HG03066 (cell line): ENCODE measurements around the gene HOXB13.

Experiments used
- ATAC-seq: cut with Tn5 transposase; IDR thresholded peaks from one replicate; pipeline ENCODE4 v1.9.1; 2021; ENCODE audit warnings: low read depth; ENCODE audit not compliant: unreplicated experiment

Gene HOXB13

DNA sequence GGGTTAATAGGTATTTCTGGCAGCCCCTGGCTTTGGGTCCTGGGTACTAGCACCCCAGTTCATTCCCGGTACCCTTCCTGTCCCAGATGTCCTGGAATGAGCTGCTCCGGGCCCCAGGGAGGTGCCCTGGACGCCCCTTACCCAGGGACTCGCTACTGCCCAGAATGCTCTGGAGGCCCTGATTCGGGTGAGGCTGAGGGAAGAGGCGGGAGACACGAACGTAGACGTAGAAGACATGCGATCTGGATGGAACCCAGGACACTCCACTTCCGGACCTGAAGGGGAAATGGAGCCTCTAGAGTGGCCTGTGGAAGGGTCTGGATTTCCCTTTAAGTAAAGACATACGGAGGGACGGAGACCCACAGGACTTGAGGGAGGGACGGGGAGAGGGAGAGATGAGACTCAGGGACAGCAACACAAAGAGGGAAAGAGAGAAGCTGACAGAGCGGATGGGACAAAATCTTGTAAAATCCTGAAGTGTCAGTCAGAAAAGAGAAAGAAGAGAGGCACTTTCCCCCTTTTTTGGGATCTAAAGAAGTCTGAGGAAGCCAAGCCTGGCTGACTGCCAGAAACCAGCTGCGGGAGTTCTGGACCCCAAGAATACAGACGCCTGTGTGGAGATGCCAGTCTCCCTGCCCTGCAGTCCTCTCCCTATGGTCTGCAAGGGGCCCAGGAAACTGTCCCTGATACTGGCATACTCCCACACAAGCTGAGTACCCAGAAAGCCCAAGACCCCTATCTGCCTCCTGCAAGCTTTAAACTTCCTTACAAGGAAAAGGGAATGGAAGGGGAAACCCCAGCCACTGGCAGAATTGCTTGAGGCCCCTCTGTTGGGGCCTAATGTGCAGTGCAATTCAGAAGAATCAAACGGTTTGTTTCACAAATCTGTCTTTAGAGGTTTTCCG, 1.0 kb upstream of the HOXB13 start:
- no peak for ATAC-seq

DNA sequence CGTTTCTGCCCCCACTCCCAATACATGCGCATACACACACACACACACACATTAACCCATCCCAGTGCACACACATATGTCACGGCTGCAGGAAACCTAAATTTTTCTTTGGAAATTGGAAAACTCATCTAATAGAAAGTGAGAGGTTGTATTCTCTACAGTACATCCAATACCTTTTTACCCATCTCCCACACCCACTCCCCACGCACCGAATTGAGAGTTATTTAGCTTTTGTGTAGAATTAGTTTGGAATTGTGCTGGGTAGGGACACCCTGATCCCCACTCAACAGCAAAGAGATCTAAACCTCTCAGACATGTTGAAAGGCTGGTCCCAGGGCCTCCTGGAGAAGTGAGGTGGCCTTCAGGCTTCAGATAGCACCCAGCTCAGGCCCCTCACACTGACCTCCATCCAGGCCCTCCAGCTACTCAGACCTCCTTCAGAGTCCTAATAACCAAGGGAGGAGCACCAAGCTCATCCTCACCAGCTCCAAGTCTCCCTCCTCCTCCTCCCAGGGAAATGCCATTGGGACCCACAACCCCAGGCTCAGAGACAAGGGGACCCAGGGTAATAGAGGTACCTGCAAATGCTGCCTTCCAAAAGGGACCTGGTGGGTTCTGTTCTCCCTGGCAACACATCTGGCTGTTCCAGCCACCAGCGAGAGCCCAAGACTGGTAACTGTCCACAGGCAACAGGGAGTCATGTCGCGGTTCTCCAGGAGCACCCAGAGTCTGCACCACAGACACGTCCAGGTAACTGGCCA, 955 bp downstream of the HOXB13 start:
- ATAC-seq = no peak

DNA sequence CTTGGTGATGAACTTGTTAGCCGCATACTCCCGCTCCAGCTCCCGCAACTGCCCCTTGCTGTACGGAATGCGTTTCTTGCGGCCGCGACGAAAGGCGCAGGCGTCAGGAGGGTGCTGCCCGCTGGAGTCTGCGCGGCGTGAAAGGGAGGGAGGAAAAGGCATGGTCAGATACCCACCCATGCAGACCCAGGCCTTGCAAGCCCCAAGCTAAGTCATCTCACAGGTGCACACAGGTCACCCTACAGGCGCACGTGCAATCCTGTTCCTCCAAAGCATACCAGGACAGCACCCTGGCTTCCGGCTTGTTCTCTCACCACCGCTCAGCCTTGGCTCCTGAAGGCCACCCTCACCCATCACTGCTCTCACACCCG, 1.6 kb downstream of the HOXB13 start:
- ATAC-seq = no peak

DNA sequence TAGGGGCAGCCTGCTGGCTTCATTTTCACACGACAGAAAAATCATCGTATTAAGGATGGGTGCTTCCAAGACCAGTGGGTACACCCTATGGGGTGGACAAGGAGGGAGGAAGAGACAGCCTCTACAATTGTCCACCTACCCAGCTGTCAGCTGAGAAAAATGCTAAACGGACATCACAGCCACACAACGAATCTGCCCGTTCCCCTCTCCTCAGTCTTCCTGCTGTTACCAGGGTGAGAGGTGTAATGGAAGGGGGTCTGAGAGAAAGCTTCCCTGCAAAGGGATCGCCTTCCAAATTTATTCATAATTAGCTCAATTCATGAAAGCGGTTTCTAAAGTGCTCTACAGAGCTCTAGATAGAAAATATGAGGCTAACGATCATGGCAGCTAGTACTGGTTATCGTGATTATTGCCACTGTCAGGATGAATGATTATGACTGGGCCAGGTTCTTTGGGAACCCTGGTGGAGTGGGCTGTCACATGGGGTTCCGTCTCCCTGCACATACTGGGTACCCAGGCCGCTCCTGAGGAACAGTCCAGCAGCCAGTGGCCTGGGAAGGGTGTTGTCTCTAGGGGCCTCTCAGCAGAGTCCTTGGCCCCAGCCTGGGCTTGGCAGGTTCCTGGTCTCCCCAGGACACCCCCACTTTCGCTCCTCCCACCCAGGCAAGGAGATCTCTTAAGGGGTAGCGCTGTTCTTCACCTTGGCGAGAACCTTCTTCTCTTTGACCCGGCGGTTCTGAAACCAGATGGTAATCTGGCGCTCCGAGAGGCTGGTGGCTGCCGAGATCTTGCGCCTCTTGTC, 2.2 kb downstream of the HOXB13 start:
- no peak for ATAC-seq

DNA sequence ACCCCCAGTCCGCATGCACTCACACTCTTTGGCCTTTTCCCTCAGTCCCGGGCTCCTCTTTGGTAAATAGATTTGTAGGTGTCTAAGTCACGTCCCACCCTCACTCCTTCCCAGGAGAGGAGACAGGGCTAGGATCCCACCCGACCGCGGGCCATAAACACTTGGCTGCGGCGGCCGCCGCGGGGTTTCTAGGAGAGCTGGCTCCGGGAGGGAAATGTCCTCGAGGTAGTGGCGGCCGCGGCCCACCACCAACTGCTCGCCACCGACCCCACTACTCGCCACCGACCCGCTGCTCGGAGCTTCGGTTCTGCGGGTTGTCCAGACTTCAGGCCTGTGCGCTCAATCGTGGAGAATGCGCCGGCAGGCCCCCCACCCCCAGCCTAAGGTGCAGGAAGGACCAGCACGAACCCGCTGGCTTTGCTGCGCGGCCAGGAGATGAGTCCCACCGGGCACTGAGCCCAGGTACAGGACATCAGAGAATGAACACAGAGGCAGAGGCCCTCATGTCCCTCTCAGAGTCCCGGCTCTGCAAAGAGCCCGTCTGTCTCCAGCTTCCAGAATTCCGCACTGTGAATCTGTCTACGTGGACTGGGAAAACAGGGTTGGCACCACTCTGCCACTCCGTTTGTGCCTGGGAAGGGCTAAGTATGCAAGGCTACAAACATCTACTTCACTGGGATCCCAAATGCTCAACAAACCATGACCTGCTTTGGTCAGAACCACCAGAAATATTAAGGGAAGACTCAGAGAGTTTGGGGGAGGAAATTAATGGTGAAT, 3.1 kb downstream of the HOXB13 start:
- no peak for ATAC-seq

DNA sequence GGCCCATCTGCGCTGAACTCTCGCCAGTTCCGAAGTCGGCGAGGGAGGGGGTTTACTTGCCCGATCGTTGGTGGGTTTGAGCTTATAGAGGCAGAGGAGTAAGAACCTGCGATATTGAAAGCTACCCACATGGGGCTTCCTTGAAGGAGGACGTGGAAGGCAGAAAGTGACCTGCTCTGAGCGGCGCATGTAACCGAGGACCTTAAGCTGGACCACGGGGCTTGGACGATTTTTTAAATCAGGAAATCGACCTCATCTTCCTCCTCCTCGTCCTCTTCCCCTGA, 3.6 kb downstream of the HOXB13 start:
- ATAC-seq = no peak

DNA sequence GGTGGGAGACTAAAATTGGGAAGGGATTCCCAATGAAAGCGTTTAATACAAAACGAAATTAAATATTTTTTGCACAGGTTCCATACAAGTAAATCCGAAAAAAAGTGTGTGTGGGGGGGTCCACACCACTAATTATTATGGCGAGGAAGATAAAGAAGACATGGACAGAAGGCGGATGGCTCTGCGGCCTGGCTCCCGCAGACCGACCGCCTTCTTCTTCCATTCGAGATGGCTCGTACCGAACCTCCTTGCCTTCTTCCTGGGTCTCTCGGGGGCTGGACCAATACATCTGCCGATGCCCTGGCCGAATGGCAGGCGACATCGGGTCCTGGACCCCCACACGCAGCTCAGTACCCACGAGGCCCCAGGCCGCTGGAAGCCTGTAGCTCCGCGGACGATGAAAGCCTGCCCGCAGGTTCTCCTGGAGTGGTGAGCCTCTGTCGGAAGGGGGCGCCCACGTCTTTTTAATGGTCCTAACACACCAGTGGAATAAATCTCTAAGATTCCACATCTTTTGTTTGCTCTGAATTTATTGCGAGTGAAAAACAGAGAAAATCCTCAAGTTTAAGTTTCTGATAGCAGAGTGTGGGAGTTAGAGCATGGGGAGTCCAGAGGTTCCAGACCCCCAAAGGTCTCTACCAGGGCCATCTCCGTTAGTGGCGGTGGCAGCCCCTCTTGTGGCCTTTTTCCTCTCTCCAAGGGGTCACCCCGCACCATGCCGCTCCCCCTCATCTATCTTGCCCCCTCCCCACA, 4.1 kb downstream of the HOXB13 start:
- ATAC-seq = no peak

DNA sequence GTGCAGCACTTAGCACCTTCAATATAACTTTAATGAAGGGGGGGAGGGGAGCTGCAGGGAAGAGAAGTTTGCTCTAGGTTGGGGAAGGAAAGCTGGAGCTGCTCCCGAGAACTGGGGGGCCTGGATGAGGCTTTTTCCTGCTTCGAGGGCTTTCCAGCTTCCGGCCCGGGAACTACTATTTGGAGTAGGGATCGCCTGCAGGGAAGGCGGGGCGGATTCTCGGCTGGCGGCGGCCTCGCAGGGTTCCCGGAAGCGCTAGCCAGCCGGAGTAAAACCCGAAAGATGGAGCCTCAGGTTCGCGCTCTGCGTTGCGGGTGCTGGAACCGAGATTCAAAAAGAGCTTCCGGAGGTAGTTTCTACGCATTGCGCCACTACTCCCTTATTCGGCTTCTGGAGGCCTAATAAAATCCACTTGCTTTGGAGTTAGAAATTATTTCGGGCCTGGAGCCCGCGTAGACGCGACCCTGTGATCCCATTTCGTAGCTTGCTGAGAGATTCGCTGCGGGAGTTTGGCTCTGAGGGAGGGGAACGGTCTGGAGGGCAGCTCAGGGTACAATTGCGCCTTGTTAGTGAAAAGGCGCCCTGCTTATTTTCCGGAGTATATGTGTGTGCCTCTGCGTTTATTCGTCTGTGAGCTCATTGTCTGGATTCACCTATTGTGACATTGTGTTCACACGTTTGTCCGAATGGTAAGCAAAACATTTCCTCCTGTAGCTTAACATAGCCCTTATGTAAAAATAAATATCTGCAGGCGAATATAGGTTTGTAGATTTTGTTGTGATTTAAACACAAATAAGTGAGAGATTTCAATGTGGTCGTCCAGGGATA, 4.9 kb downstream of the HOXB13 start:
- no peak for ATAC-seq

DNA sequence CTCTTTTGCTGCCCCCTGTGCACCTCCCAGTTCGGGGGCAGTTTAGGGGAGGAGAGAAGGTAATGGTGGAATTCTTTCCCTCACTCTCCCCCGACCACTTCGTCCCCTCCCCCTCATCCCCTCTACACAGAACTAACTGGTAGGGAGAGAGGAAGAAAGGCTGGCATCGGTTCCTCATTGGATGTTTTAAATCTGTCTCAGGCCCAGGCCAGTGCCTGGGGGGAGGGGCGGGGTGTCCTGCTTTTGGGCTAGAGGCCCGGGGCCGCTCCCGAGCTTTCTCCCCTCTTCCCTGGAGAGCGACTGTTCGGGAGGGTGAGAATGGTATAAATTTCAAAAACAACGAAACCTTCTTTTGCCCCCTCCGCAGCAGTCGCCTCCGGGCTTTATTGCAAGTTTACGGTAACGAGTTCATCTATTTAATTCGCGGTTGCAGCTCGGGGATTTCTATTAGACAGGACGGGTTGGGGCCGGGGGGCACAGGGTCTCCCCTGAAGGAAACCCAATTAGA, 5.6 kb downstream of the HOXB13 start, which contains the start of gene PRAC2:
PRAC2 (plus strand) TSS at position 271 of the 508 bp plus-strand sequence. CDS start 1,226 bp downstream, outside the sequence.
- no peak for ATAC-seq

DNA sequence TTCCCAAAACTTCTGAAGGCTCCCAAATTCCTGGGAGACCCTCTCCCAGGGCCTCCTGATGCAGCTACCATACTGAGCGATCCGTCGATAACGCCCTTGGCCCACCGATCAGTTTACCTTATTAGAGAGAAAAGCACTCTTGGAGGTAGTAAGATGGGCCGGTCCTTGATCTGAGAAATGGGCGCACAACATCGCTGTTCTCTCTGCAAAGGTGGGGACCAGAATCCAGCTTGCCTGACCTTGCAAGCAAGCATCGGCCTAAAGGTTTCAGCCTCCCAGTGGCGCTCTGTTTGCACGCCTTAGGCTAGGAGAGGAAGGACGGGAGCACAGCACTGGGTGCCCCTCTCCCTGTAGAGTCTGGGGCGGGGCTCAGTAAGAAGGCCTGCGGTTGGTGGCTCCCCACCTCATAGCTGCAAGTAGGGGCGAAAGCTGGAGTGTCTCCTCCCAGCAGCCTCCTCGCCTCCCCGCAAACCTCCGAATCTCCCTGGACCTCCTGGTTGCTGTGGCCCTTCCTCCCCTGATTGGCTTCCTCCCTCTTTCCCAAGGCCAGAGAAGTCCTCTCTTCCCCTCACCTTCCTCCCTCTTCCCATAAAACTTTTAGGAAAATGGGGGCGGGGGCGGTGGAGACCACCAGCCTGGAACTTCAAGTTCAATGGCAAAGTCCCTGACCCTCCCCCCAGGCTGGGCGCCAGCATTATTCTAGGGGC, 6.2 kb downstream of the HOXB13 start, which contains the start of gene PRAC1:
PRAC1 (minus strand) TSS at position 318 of the 707 bp plus-strand sequence; CDS start at position 192, 126 bp downstream.
- ATAC-seq = no peak

DNA sequence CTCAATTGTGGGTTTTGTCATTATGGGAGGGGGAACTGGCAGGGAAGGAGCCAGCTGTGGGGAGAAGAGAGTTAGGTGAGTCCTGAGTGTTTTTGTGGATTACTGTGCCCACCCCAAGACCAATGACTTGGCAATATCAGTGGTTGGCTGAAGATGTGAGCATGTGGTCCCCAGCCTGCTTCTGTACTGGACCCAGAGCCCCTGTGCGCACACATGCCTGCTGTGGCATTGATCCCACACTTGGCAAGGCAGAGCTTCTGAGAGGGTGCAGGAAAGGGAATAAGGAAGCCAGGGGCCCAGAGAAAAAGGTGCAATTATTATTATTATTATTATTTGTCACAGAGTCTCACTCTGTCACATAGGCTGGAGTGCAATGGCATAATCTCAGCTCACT, 7.5 kb downstream of the HOXB13 start:
- no peak for ATAC-seq

DNA sequence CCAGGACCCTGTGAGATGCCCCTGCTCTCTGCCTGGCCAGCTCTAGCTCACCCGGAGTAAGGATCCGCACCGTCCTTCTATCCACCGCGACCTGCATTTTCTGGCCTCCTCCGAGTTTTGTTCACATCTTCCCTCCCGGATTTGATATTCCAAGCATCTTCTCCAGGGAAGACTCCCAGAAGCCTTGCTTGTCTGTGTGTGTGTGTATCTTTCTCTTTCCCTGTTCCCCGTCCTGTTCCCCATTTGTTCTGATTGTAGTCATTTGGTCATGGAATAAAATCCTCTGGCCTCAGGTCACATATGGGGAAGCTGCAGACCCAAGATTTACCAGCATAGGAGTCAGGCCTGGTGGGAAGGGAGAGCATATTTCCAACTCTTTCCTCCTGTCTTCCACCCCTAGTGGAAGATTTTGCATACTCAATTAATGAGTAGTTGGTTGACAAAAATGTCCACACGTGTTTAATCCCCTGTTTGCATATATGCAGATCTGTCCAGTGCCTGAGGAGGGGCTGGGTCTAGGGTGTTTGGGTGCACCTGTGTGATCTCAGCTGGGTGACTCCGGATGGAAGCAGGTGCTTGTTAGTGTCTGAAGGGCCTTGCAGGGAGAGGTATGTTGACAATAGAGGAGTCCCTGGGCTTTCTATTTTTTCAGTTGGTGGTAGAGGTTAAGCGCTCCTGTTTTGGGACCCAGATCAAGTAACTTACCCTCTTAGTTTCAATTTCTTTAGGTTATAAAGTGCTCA, 8.1 kb downstream of the HOXB13 start:
- ATAC-seq = no peak

DNA sequence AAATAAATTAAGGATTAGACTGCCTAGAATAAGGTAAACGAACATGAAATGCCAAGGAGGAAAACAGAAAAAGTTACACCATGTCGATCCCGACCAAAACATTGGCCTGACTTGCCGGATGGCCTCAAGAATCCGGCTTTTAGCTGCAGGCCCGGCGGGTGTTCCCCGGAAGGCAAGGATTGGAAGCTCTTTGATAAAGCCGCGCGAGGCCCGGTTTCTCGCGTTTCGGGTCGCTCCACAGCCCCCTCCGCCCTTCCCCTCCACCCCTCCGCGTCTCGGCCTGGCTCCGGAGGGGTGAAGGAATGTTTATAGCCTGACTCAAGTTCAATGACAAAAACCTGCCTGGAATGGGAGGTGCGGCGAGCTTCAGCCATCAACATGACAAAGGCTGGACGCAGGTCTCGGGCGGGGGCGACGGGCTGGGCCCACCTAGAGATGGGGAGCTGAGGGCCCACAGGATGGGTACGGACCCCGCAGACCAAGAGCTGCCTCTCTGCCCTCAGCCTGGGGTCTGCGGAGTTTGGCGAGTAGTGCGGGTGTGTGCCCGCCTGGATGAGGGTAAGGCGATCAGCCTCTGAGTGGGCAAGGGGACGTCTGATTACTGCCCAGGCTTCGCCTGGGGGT, 8.8 kb downstream of the HOXB13 start:
- no peak for ATAC-seq

DNA sequence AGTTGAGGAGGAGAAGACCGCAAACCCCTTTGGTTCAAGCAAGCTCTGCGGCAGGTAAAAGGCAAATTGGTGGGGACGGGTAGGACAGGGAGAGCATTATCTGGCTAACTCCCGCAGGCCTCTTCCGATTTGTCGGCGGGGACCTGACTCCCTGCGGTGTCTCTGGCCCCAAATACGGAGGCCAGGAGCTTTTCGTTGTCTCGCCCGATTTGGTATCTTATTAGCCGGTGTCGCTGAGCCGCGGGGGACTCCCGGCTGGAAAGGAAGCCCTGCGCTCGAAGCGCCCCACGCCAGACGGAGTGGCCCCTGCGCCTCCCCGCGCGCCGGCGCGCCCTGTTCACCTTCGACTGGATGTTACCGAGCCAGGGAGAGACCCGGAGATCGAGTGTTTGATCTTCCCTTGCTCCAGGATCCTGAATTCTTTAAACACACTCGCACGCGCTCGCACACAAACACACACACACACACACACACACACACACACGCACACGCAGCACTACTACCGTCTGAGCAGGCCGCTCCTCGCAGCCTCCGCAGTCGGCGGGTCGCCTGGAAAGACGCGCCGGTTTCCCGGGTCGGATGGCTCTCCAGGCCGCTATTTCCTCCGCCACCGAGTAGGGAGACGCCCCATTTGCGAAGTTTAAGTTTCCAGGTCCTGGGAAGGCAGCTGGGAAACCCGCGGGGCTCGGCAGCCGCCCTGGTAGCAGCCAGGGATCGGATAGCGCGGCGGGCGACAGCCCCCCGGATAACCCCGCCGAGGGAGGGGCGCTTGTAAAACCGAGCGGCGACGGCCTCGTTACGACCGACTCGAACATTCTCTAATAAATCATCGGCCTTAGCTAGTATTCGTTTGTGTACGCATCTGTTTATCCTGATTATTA, 9.5 kb downstream of the HOXB13 start:
- no peak for ATAC-seq

DNA sequence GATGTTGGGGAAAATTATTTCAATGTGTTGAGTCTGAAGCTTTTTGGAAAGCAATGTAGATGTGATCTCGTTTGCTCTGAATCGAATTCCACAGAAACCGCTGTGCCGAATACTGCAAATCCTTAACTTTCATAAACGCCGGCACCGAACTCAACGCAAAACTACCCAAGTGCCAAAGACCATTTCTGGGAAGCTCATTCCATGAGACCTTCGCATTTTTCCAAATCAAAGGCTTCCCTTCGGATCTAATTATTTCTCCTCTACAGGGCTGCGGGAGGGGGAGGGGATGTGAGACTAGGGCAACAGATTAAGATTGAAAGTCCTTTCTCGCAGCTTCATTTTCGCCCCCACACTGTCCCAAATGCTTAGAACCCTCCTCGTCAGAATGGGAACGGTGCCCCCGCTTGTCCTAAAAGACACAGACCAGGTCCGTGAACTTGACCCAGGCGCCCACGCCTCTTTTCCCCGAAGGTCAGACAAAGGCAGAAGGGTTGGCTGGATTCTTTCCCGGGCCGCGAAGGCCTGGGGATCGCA, 10.3 kb downstream of the HOXB13 start:
- ATAC-seq = no peak
